ENCODE data around the gene EXOC2.
"Not testable (repeated sequence)": the region's sequence is repeated elsewhere in the genome, so short reads cannot be mapped to it uniquely, and the experiment has no call there.

Gene EXOC2

DNA sequence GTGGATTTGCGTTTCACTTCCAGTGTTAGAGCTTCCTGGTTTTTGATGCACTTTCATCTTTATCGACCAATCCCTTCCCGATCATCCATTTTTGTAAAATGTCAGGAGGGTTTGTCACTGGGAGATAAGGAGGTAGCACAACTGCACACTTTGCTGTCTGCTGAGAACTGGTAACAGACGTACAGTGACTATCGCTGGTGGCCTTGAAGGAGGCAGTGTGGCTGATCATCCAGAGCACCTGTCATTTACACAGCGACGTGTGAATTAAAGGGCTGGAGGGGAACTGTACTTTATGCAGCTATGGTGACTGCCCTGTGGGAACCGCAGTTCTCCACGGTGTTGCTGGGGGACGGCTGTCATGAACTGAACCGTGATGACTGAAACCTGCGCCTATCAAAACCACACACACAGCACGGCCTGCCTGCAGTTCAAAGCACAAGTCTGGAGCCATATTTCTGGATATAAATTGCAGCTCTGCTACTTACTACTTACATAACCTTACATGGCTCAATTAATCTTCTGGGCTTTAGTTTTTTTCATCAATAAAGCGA lies 86.0 kb downstream of the EXOC2 start:
- Histone ChIP-seq H3K27ac (no peak overlapping the region), H3K9me3 (ENCODE audit: severe bottlenecking) (peaks cover 2% of the 10 kb centered on the region), H3K4me3 (ENCODE audit: low read depth, low read length) (no peak overlapping the region), H3K27me3 (ENCODE audit: insufficient read depth, low read depth, severe bottlenecking) (no peaks in the 10 kb centered on the region), H3K36me3 (peaks cover 8% of the 10 kb centered on the region)
- TF ChIP-seq, protein P1, sequence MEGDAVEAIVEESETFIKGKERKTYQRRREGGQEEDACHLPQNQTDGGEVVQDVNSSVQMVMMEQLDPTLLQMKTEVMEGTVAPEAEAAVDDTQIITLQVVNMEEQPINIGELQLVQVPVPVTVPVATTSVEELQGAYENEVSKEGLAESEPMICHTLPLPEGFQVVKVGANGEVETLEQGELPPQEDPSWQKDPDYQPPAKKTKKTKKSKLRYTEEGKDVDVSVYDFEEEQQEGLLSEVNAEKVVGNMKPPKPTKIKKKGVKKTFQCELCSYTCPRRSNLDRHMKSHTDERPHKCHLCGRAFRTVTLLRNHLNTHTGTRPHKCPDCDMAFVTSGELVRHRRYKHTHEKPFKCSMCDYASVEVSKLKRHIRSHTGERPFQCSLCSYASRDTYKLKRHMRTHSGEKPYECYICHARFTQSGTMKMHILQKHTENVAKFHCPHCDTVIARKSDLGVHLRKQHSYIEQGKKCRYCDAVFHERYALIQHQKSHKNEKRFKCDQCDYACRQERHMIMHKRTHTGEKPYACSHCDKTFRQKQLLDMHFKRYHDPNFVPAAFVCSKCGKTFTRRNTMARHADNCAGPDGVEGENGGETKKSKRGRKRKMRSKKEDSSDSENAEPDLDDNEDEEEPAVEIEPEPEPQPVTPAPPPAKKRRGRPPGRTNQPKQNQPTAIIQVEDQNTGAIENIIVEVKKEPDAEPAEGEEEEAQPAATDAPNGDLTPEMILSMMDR (IDR thresholded peaks at IDR 0.05; ENCODE audit: low read depth, low read length): no peak
- DNase-seq: no peak

DNA sequence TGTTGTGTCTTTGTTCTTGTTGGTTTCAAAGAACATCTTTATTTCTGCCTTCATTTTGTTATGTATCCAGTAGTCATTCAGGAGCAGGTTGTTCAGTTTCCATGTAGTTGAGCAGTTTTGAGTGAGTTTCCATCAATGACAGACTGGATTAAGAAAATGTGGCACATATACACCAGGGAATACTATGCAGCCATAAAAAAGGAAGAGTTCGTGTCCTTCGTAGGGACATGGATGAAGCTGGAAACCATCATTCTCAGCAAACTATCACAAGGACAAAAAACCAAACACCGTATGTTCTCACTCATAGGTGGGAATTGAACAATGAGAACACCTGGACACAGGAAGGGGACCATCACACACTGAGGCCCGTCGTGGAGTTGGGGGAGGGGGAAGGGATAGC lies 87.0 kb downstream of the EXOC2 start:
- H3K9me3 ChIP-seq (ENCODE audit: severe bottlenecking); DNase-seq; H3K36me3 ChIP-seq; H3K27me3 ChIP-seq (ENCODE audit: insufficient read depth, low read depth, severe bottlenecking); H3K27ac ChIP-seq; H3K4me3 ChIP-seq (ENCODE audit: low read depth, low read length): not testable (repeated sequence)

DNA sequence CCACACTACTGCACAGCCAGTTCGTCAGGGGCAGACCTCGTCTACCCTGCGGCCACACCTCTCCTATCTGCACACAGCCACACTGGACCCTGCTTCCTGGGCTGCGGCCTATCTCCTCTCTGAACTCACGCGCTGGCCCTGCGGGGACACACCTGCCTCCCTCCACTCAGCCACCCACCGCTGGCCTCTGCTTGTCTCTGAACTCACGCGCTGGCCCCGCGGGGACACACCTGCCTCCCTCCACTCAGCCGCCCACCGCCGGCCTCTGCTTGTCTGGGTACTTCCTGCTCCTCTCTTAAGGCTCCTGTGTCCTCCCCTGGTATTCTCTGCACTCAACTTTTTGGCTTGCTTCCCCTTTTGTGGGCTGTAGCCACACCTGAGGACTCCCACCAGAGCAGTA lies 88.4 kb downstream of the EXOC2 start:
- no peak overlapping the region for H3K4me3 ChIP-seq (ENCODE audit: low read depth, low read length)
- DNase-seq: no peak
- H3K27me3 ChIP-seq (ENCODE audit: insufficient read depth, low read depth, severe bottlenecking): no peaks in the 10 kb centered on the region
- no peak overlapping the region for H3K27ac ChIP-seq
- peaks cover 8% of the 10 kb centered on the region for H3K36me3 ChIP-seq
- TF ChIP-seq, protein P1 (IDR thresholded peaks at IDR 0.05; ENCODE audit: low read depth, low read length): no peak
- peaks cover 2% of the 10 kb centered on the region for H3K9me3 ChIP-seq (ENCODE audit: severe bottlenecking)

GRCh38 chr6:603265-603664 lies 89.7 kb downstream of the EXOC2 start:
- no peak overlapping the region for H3K4me3 ChIP-seq (ENCODE audit: low read depth, low read length)
- H3K27me3 ChIP-seq (ENCODE audit: insufficient read depth, low read depth, severe bottlenecking): no peaks in the 10 kb centered on the region
- peaks cover 9% of the 10 kb centered on the region for H3K36me3 ChIP-seq
- H3K9me3 ChIP-seq (ENCODE audit: severe bottlenecking): peaks cover 2% of the 10 kb centered on the region
- TF ChIP-seq, protein P1 (IDR thresholded peaks at IDR 0.05; ENCODE audit: low read depth, low read length): no peak
- no peak overlapping the region for H3K27ac ChIP-seq
- no peak for DNase-seq

- no peaks in the 10 kb centered on the region for H3K9me3 ChIP-seq (ENCODE audit: severe bottlenecking)
- no peaks in the 10 kb centered on the region for H3K27me3 ChIP-seq (ENCODE audit: insufficient read depth, low read depth, severe bottlenecking)
- TF ChIP-seq, protein P1 (IDR thresholded peaks at IDR 0.05; ENCODE audit: low read depth, low read length): no peak
- no peak for DNase-seq
- H3K36me3 ChIP-seq: peaks cover 4% of the 10 kb centered on the region; the same call in 1 of the 2 replicates
- no peak overlapping the region for H3K27ac ChIP-seq
- no peak overlapping the region for H3K4me3 ChIP-seq (ENCODE audit: low read depth, low read length)
Measured at GRCh38 chr6:599576-600448, 93.1 kb downstream of the EXOC2 start.

DNA sequence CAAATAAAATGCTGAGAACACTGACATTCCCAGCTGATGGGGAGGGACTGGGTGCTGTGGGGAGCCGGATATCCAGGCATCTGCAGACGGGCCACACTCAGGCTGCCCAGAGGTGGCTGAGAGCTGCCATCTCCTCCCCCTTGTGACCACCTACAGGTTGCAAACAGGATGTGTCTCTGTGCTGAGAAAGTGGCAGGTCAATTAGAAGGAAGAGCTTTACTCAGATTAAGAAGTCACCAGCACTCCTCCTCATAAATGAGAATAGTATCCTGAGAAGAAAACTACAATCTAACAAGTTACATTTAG lies 99.1 kb downstream of the EXOC2 start:
- no peak overlapping the region for H3K4me3 ChIP-seq (ENCODE audit: low read depth, low read length)
- no peak for DNase-seq

More for the DNA sequence above, 99.1 kb downstream of the EXOC2 start:
- no peaks in the 10 kb centered on the region for H3K27me3 ChIP-seq (ENCODE audit: insufficient read depth, low read depth, severe bottlenecking)
- H3K27ac ChIP-seq: no peak overlapping the region
- no peaks in the 10 kb centered on the region for H3K9me3 ChIP-seq (ENCODE audit: severe bottlenecking)
- TF ChIP-seq, protein P1 (IDR thresholded peaks at IDR 0.05; ENCODE audit: low read depth, low read length): no peak
- peaks cover 4% of the 10 kb centered on the region for H3K36me3 ChIP-seq
